ENCODE measurements around the gene SH3RF3.

The SH3RF3 gene

GRCh38 chr2:109428281-109428680 lies 299.3 kb downstream of the SH3RF3 start:
- no peak for DNase-seq

- DNase-seq, result no peak
Measured at GRCh38 chr2:109428841-109429566, 300.0 kb downstream of the SH3RF3 start.

GRCh38 chr2:109429567-109430328 lies 300.7 kb downstream of the SH3RF3 start:
- no peak for DNase-seq

GRCh38 chr2:109430329-109430636 lies 301.3 kb downstream of the SH3RF3 start:
- DNase-seq, result no peak

- DNase-seq, result no peak
Measured at GRCh38 chr2:109432421-109432820, 303.4 kb downstream of the SH3RF3 start.

- no peak for DNase-seq
Measured at GRCh38 chr2:109433486-109433885, 304.5 kb downstream of the SH3RF3 start.

- no peak for DNase-seq
Measured at GRCh38 chr2:109433926-109434325, 304.9 kb downstream of the SH3RF3 start.

GRCh38 chr2:109434351-109434750 lies 305.3 kb downstream of the SH3RF3 start:
- no peak for DNase-seq

GRCh38 chr2:109435066-109435690 lies 306.2 kb downstream of the SH3RF3 start:
- DNase-seq, result no peak

- no peak for DNase-seq
Measured at GRCh38 chr2:109435901-109436598, 307.0 kb downstream of the SH3RF3 start.

- no peak for DNase-seq
Measured at GRCh38 chr2:109436610-109437225, 307.7 kb downstream of the SH3RF3 start.

- no peak for DNase-seq
Measured at GRCh38 chr2:109437325-109438090, 308.5 kb downstream of the SH3RF3 start.

GRCh38 chr2:109438146-109438545 lies 309.1 kb downstream of the SH3RF3 start:
- DNase-seq, result no peak

- no peak for DNase-seq
Measured at GRCh38 chr2:109438773-109439389, 309.9 kb downstream of the SH3RF3 start.

GRCh38 chr2:109439390-109439786 lies 310.4 kb downstream of the SH3RF3 start:
- no peak for DNase-seq

- DNase-seq, result no peak
Measured at GRCh38 chr2:109439986-109440385, 311.0 kb downstream of the SH3RF3 start.

GRCh38 chr2:109440499-109441156 lies 311.6 kb downstream of the SH3RF3 start:
- DNase-seq, result no peak

- DNase-seq, result no peak
Measured at GRCh38 chr2:109442715-109443319, 313.8 kb downstream of the SH3RF3 start.

GRCh38 chr2:109444916-109445315 lies 315.9 kb downstream of the SH3RF3 start:
- no peak for DNase-seq

- DNase-seq, result no peak
Measured at GRCh38 chr2:109446278-109447131, 317.5 kb downstream of the SH3RF3 start.
